ENCODE results near the gene ZNF548. TPM values are rescaled to one million over a fixed set of nuclear protein-coding genes. Genes with fewer than 3 reads are reported as not detected.

Gene ZNF548
- total RNA-seq, 1 donor from 2014 or later = 26.1 TPM

DNA sequence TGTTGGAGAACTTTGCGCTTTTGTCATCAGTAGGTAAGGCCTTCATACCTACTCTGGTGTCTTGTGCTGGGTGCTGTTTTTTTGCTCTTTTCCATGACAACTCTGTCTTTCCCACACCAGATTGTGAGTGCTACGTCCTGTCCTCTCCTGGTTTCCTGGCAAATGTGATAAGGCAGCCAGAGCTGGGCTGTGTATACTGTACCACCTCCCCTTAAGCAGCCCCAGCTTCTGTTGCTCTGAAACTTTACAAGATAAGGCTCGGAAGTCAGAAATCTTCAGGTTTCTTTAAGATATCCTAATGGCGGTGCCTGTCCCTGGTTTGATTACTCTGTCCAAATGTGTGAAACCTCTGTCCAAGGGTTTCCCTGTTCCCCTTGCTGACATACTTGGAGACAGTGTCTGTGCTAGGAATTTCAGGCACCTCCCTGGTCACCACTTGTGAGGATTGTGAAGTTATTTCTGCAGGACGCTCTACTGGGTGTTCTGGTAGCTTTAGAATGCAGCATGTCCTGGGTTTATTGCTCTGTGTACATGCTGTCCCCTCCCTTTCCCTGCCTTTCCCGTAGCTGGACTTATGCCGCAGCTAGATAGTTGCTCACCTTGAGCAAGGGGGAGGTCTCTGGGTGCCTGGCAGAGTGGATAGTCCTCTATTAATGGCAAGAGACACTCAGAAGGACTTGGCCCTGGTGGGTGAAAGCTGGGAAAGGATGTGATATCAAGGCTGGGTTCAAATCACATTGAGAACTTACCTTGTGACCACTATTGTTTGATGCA lies 52.5 kb downstream of the ZNF548 start:
- H3K36me3 Mint-ChIP-seq (ENCODE audit: low read depth, unreplicated experiment) = peaks cover 37% of the 10 kb centered on the region
- H3K27ac Mint-ChIP-seq (ENCODE audit: unreplicated experiment) = peak overlapping the region; percentile 89
- TF ChIP-seq, protein P1, sequence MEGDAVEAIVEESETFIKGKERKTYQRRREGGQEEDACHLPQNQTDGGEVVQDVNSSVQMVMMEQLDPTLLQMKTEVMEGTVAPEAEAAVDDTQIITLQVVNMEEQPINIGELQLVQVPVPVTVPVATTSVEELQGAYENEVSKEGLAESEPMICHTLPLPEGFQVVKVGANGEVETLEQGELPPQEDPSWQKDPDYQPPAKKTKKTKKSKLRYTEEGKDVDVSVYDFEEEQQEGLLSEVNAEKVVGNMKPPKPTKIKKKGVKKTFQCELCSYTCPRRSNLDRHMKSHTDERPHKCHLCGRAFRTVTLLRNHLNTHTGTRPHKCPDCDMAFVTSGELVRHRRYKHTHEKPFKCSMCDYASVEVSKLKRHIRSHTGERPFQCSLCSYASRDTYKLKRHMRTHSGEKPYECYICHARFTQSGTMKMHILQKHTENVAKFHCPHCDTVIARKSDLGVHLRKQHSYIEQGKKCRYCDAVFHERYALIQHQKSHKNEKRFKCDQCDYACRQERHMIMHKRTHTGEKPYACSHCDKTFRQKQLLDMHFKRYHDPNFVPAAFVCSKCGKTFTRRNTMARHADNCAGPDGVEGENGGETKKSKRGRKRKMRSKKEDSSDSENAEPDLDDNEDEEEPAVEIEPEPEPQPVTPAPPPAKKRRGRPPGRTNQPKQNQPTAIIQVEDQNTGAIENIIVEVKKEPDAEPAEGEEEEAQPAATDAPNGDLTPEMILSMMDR (IDR thresholded peaks at IDR 0.05; ENCODE audit: unreplicated experiment) = no peak
- peak; percentile 6 for DNase-seq (ENCODE audit: low spot score)
- peaks cover 37% of the 10 kb centered on the region for H3K4me1 Mint-ChIP-seq (ENCODE audit: unreplicated experiment)
- H3K27me3 Mint-ChIP-seq (ENCODE audit: unreplicated experiment) = peaks cover 13% of the 10 kb centered on the region
- no peak overlapping the region for H3K4me3 Mint-ChIP-seq (ENCODE audit: unreplicated experiment)
- no peaks in the 10 kb centered on the region for H3K9me3 Mint-ChIP-seq (ENCODE audit: unreplicated experiment)

DNA sequence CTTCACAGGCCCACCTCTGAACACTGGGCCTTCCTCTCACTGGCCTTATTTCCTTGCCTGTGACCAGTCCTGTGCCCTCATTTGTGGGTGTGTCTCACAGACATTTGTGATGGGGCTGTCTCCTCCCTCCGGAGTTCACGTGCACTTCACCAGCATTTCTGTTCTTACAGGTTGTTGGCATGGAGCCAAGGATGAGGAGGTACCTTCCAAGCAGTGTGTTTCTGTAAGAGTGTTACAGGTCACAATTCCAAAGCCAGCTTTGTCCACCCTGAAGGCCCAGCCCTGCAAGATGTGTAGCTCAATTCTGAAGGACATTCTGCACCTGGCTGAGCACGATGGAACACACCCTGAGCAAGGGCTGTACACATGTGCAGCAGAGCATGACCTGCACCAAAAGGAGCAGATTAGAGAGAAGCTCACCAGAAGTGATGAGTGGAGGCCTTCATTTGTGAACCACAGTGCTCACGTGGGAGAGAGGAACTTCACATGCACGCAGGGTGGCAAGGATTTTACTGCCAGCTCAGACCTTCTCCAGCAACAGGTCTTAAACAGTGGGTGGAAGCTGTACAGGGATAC lies 53.6 kb downstream of the ZNF548 start:
- no peaks in the 10 kb centered on the region for H3K9me3 Mint-ChIP-seq (ENCODE audit: unreplicated experiment)
- H3K4me3 Mint-ChIP-seq (ENCODE audit: unreplicated experiment) = peak overlapping the region; percentile 60
- TF ChIP-seq, protein P1 (IDR thresholded peaks at IDR 0.05; ENCODE audit: unreplicated experiment) = no peak
- peaks cover 13% of the 10 kb centered on the region for H3K27me3 Mint-ChIP-seq (ENCODE audit: unreplicated experiment)
- H3K36me3 Mint-ChIP-seq (ENCODE audit: low read depth, unreplicated experiment) = peaks cover 32% of the 10 kb centered on the region
- DNase-seq (ENCODE audit: low spot score) = no peak
- H3K27ac Mint-ChIP-seq (ENCODE audit: unreplicated experiment) = peak overlapping the region; percentile 89
- H3K4me1 Mint-ChIP-seq (ENCODE audit: unreplicated experiment) = peaks cover 37% of the 10 kb centered on the region

DNA sequence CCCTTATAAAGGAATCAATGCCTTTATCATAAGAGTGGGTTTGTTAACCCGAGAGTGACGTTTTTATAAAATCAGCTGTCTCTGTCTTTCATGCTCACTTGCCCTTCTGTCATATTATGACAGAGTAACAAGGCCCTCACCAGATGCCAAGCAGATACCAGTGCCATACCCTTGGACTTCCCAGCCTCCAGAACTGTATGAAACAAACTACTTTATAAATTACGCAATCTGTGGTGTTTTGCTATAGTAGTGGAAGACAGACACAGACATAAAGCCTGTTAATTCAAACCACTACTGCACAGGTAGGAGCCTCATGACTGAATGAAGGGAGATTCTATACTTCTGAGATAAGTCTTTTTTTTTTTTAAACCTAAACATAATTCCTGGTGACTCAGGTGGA lies 62.7 kb downstream of the ZNF548 start:
- Mint-ChIP-seq H3K27ac (ENCODE audit: unreplicated experiment) (no peak overlapping the region), H3K9me3 (ENCODE audit: unreplicated experiment) (no peaks in the 10 kb centered on the region), H3K4me1 (ENCODE audit: unreplicated experiment) (no peaks in the 10 kb centered on the region), H3K27me3 (ENCODE audit: unreplicated experiment) (peaks cover 2% of the 10 kb centered on the region), H3K36me3 (ENCODE audit: low read depth, unreplicated experiment) (peaks cover 10% of the 10 kb centered on the region), H3K4me3 (ENCODE audit: unreplicated experiment) (no peak overlapping the region)
- no peak for DNase-seq (ENCODE audit: low spot score)
- TF ChIP-seq, protein P1 (IDR thresholded peaks at IDR 0.05; ENCODE audit: unreplicated experiment) = no peak

Other genes with a start within 250 kb of the ZNF548 start
- gene ZIM3, start 244.7 kb upstream of the ZNF548 start, total RNA-seq (ENCODE audit: unreplicated experiment) = not detected
- not detected for gene DUXA, start 222.4 kb upstream of the ZNF548 start, total RNA-seq (ENCODE audit: unreplicated experiment)
- 29.0 TPM for gene ZNF264, start 198.4 kb upstream of the ZNF548 start, total RNA-seq (ENCODE audit: unreplicated experiment)
- gene AURKC, start 158.8 kb upstream of the ZNF548 start, total RNA-seq (ENCODE audit: unreplicated experiment) = 3.2 TPM
- 20.4 TPM for gene ZNF805, start 149.2 kb upstream of the ZNF548 start, total RNA-seq (ENCODE audit: unreplicated experiment)
- 51.2 TPM for gene ZNF460, start 109.4 kb upstream of the ZNF548 start, total RNA-seq (ENCODE audit: unreplicated experiment)
- gene ZNF543, start 69.4 kb upstream of the ZNF548 start, total RNA-seq (ENCODE audit: unreplicated experiment) = 13.7 TPM
- gene ZNF304, start 38.6 kb upstream of the ZNF548 start, total RNA-seq (ENCODE audit: unreplicated experiment) = 15.7 TPM
- 13.0 TPM for gene TRAPPC2B, start 26.3 kb upstream of the ZNF548 start, total RNA-seq (ENCODE audit: unreplicated experiment)
- gene ZNF547, start 26.3 kb upstream of the ZNF548 start, total RNA-seq (ENCODE audit: unreplicated experiment) = 4.8 TPM
- 13.7 TPM for gene ZNF17, start 21.3 kb downstream of the ZNF548 start, total RNA-seq (ENCODE audit: unreplicated experiment)
- gene ZNF749, start 45.5 kb downstream of the ZNF548 start, total RNA-seq (ENCODE audit: unreplicated experiment) = 20.3 TPM
- gene VN1R1, start 67.3 kb downstream of the ZNF548 start, total RNA-seq (ENCODE audit: unreplicated experiment) = 1.8 TPM
- 19.1 TPM for gene ZNF772, start 87.7 kb downstream of the ZNF548 start, total RNA-seq (ENCODE audit: unreplicated experiment)
- gene ZNF419, start 97.9 kb downstream of the ZNF548 start, total RNA-seq (ENCODE audit: unreplicated experiment) = 16.1 TPM
- 9.7 TPM for gene ZNF773, start 110.1 kb downstream of the ZNF548 start, total RNA-seq (ENCODE audit: unreplicated experiment)
- 10.6 TPM for gene ZNF549, start 137.5 kb downstream of the ZNF548 start, total RNA-seq (ENCODE audit: unreplicated experiment)
- gene ZNF550, start 170.0 kb downstream of the ZNF548 start, total RNA-seq (ENCODE audit: unreplicated experiment) = 15.3 TPM
- 10.9 TPM for gene ZNF416, start 189.1 kb downstream of the ZNF548 start, total RNA-seq (ENCODE audit: unreplicated experiment)
- gene ZIK1, start 194.3 kb downstream of the ZNF548 start, total RNA-seq (ENCODE audit: unreplicated experiment) = 19.9 TPM
- 7.2 TPM for gene ZNF530, start 210.0 kb downstream of the ZNF548 start, total RNA-seq (ENCODE audit: unreplicated experiment)
- 37.5 TPM for gene ZNF134, start 224.4 kb downstream of the ZNF548 start, total RNA-seq (ENCODE audit: unreplicated experiment)
- gene ZNF211, start 243.3 kb downstream of the ZNF548 start, total RNA-seq (ENCODE audit: unreplicated experiment) = 31.1 TPM